ENCODE data around the gene CDC20. TPM values are rescaled to one million over a fixed set of nuclear protein-coding genes. Genes with fewer than 3 reads are reported as not detected.

CDC20 gene
- total RNA-seq, 5 donors from 2014 or later (not counting 1 experiment from before 2014, with no cell fraction given), result 0.88 to 2.8 (median 1.9) TPM

GRCh38 chr1:43386676-43387075 is 27.9 kb downstream of the CDC20 start:
- Histone ChIP-seq H3K36me3 (ENCODE audit: control insufficient read depth in 2 of 2, extremely low read depth in 1 of 2, insufficient read depth in 1 of 2, low read length in 1 of 2) (peaks cover 17 to 56% of the 10 kb centered on the region in 2 donors), H3K9me3 (no peaks in the 10 kb centered on the region), H3K4me1 (ENCODE audit: control insufficient read depth in 1 of 2, extremely low read depth in 1 of 2, insufficient read depth in 2 of 2, low read length in 2 of 2) (peaks cover 16% of the 10 kb centered on the region in 2 experiments), H3K27me3 (replicated peaks in 1 of 2; ENCODE audit: control insufficient read depth in 2 of 2, extremely low read depth in 1 of 2, insufficient read depth in 2 of 2, low read length in 1 of 2) (no peaks in the 10 kb centered on the region), H3K27ac (ENCODE audit: low read length) (no peak overlapping the region), H3K4me3 (ENCODE audit: control insufficient read depth in 1 of 2, extremely low read depth in 1 of 2, low read length in 1 of 2) (no peak overlapping the region)
- ATAC-seq (replicated peaks in 1 of 4), result no peak
- H3K36me3 Mint-ChIP-seq, result peaks cover 52% of the 10 kb centered on the region
- WGBS (ENCODE audit: insufficient coverage), result 95% methylated on average over 4 of the region's 6 CpGs
- no peaks in the 10 kb centered on the region for H3K9me3 Mint-ChIP-seq
- ChIA-PET CTCF (interaction anchor here in 1 of 2 donors (0.5 kb wide), 1 partner anchor 13 kb away, joined by 5 read pairs; no protein-coding TSS in a partner anchor), POLR2A (no interaction called here)
- no peak for DNase-seq
- H3K27me3 Mint-ChIP-seq, result no peaks in the 10 kb centered on the region
- no peak overlapping the region for H3K4me3 Mint-ChIP-seq
- peaks cover 42 to 53% (median 42%) of the 10 kb centered on the region in 3 donors for H3K4me1 Mint-ChIP-seq
- no peak overlapping the region for H3K27ac Mint-ChIP-seq

GRCh38 chr1:43387976-43388599 is 29.3 kb downstream of the CDC20 start:
- DNase-seq, result no peak
- Mint-ChIP-seq H3K4me3 (peak overlapping the region; percentile 100), H3K27me3 (no peaks in the 10 kb centered on the region), H3K27ac (peak overlapping the region; percentile 61 to 62), H3K4me1 (peaks cover 48 to 62% (median 50%) of the 10 kb centered on the region in 3 donors), H3K36me3 (peaks cover 43% of the 10 kb centered on the region), H3K9me3 (no peaks in the 10 kb centered on the region)
- POLR2A ChIA-PET, result interaction anchor here in 1 of 2 donors (1.5 kb wide), 1 partner anchor 30 kb away, joined by 5 read pairs; the partner anchor contains the start of gene CDC20
- ATAC-seq (replicated peaks in 1 of 4), result no peak
- Histone ChIP-seq H3K4me1 (ENCODE audit: control insufficient read depth in 1 of 2, extremely low read depth in 1 of 2, insufficient read depth in 2 of 2, low read length in 2 of 2) (peaks cover 16% of the 10 kb centered on the region in 2 experiments), H3K27ac (ENCODE audit: low read length) (no peak overlapping the region), H3K9me3 (no peaks in the 10 kb centered on the region), H3K4me3 (ENCODE audit: control insufficient read depth in 1 of 2, extremely low read depth in 1 of 2, low read length in 1 of 2) (no peak overlapping the region), H3K27me3 (replicated peaks in 1 of 2; ENCODE audit: control insufficient read depth in 2 of 2, extremely low read depth in 1 of 2, insufficient read depth in 2 of 2, low read length in 1 of 2) (no peaks in the 10 kb centered on the region), H3K36me3 (ENCODE audit: control insufficient read depth in 2 of 2, extremely low read depth in 1 of 2, insufficient read depth in 1 of 2, low read length in 1 of 2) (peaks cover 17 to 46% of the 10 kb centered on the region in 2 donors)
- CTCF ChIA-PET, result interaction anchor here in 1 of 2 donors (0.6 kb wide), 1 partner anchor 225 kb away, joined by 3 read pairs; no protein-coding TSS in a partner anchor
- WGBS (ENCODE audit: insufficient coverage), result 100% methylated on average over 2 of the region's 4 CpGs

- peaks cover 13 to 41% of the 10 kb centered on the region in 2 donors for H3K36me3 ChIP-seq (ENCODE audit: control insufficient read depth in 2 of 2, extremely low read depth in 1 of 2, insufficient read depth in 1 of 2, low read length in 1 of 2)
- Mint-ChIP-seq H3K4me1 (peaks cover 53 to 67% (median 56%) of the 10 kb centered on the region in 3 donors), H3K27ac (peak overlapping the region; percentile 62 to 64), H3K4me3 (peak overlapping the region; percentile 100), H3K27me3 (no peaks in the 10 kb centered on the region), H3K9me3 (no peaks in the 10 kb centered on the region), H3K36me3 (peaks cover 38% of the 10 kb centered on the region)
- ChIA-PET POLR2A (interaction anchor here in 1 of 2 donors (1.5 kb wide), 1 partner anchor 30 kb away, joined by 5 read pairs; the partner anchor contains the start of gene CDC20), CTCF (interaction anchor here in 1 of 2 donors (0.6 to 0.9 kb wide), 2 partner anchors 30 to 225 kb away, joined by 3 read pairs; no protein-coding TSS in a partner anchor)
- H3K27me3 ChIP-seq (replicated peaks in 1 of 2; ENCODE audit: control insufficient read depth in 2 of 2, extremely low read depth in 1 of 2, insufficient read depth in 2 of 2, low read length in 1 of 2), result no peaks in the 10 kb centered on the region
- 62% methylated on average over 3 of the region's 3 CpGs for WGBS (ENCODE audit: insufficient coverage)
- ATAC-seq (replicated peaks in 1 of 4), result no peak
- peaks cover 16% of the 10 kb centered on the region in 2 experiments for H3K4me1 ChIP-seq (ENCODE audit: control insufficient read depth in 1 of 2, extremely low read depth in 1 of 2, insufficient read depth in 2 of 2, low read length in 2 of 2)
- DNase-seq, result no peak
- H3K27ac ChIP-seq (ENCODE audit: low read length), result no peak overlapping the region
- H3K4me3 ChIP-seq (ENCODE audit: control insufficient read depth in 1 of 2, extremely low read depth in 1 of 2, low read length in 1 of 2), result peak overlapping the region in 1 of 2 donors; percentile 91
- H3K9me3 ChIP-seq, result no peaks in the 10 kb centered on the region
Measured at GRCh38 chr1:43388613-43389012, 29.8 kb downstream of the CDC20 start.

GRCh38 chr1:43389326-43390313 is 30.8 kb downstream of the CDC20 start, which contains the start of the genes MED8 and SZT2:
MED8 (minus strand) TSS chr1:43389800; CDS start chr1:43389764, 36 bp downstream.
SZT2 (plus strand) TSS chr1:43389899; CDS start chr1:43389969, 70 bp downstream.
- Mint-ChIP-seq H3K27me3 (no peaks in the 10 kb centered on the region), H3K4me3 (peak within 1 kb of the TSS; percentile 100), H3K27ac (peak within 1 kb of the TSS; percentile 100), H3K36me3 (peaks cover 32% of the 10 kb centered on the region), H3K4me1 (peaks cover 57 to 71% (median 59%) of the 10 kb centered on the region in 3 donors), H3K9me3 (no peaks in the 10 kb centered on the region)
- H3K9me3 ChIP-seq, result no peaks in the 10 kb centered on the region
- POLR2A ChIA-PET, result interaction anchor here in 1 of 2 donors (0.7 to 1.5 kb wide), 2 partner anchors 31 to 59 kb away, joined by 3 to 5 read pairs; partner anchors contain the start of gene CDC20
- ATAC-seq (replicated peaks in 1 of 4) (peak; percentile 95 to 99 (median 96)), DNase-seq (peak; percentile 83 to 95 (median 90))
- peak within 1 kb of the TSS; percentile 75 to 91 for H3K4me3 ChIP-seq (ENCODE audit: control insufficient read depth in 1 of 2, extremely low read depth in 1 of 2, low read length in 1 of 2)
- CTCF ChIA-PET, result interaction anchor here in 1 of 2 donors (0.7 to 2.1 kb wide), 4 partner anchors 25 to 34 kb away, joined by 3 to 6 read pairs (median 4); partner anchors contain the start of gene CDC20
- peaks cover 6 to 31% of the 10 kb centered on the region in 2 donors for H3K36me3 ChIP-seq (ENCODE audit: control insufficient read depth in 2 of 2, extremely low read depth in 1 of 2, insufficient read depth in 1 of 2, low read length in 1 of 2)
- H3K27ac ChIP-seq (ENCODE audit: low read length), result peak within 1 kb of the TSS; percentile 60
- under 1% methylated on average over 60 of the region's 65 CpGs for WGBS (ENCODE audit: insufficient coverage)
- H3K27me3 ChIP-seq (replicated peaks in 1 of 2; ENCODE audit: control insufficient read depth in 2 of 2, extremely low read depth in 1 of 2, insufficient read depth in 2 of 2, low read length in 1 of 2), result no peaks in the 10 kb centered on the region
- peaks cover 16% of the 10 kb centered on the region in 2 experiments for H3K4me1 ChIP-seq (ENCODE audit: control insufficient read depth in 1 of 2, extremely low read depth in 1 of 2, insufficient read depth in 2 of 2, low read length in 2 of 2)

- ATAC-seq (replicated peaks in 1 of 4) (no peak), DNase-seq (no peak)
- H3K27me3 ChIP-seq (replicated peaks in 1 of 2; ENCODE audit: control insufficient read depth in 2 of 2, extremely low read depth in 1 of 2, insufficient read depth in 2 of 2, low read length in 1 of 2), result no peaks in the 10 kb centered on the region
- no peaks in the 10 kb centered on the region for H3K27me3 Mint-ChIP-seq
- H3K4me1 ChIP-seq (ENCODE audit: control insufficient read depth in 1 of 2, extremely low read depth in 1 of 2, insufficient read depth in 2 of 2, low read length in 2 of 2), result peaks cover 16% of the 10 kb centered on the region in 2 experiments
- 53% methylated on average over 1 of the region's 3 CpGs for WGBS (ENCODE audit: insufficient coverage)
- peaks cover 59 to 64% (median 63%) of the 10 kb centered on the region in 3 donors for H3K4me1 Mint-ChIP-seq
- no peak overlapping the region for H3K4me3 Mint-ChIP-seq
- H3K9me3 Mint-ChIP-seq, result no peaks in the 10 kb centered on the region
- H3K36me3 ChIP-seq (ENCODE audit: control insufficient read depth in 2 of 2, extremely low read depth in 1 of 2, insufficient read depth in 1 of 2, low read length in 1 of 2), result peaks cover 9 to 12% of the 10 kb centered on the region in 2 donors
- H3K27ac Mint-ChIP-seq, result peak overlapping the region in 1 of 2 donors; percentile 1
- no peak overlapping the region for H3K4me3 ChIP-seq (ENCODE audit: control insufficient read depth in 1 of 2, extremely low read depth in 1 of 2, low read length in 1 of 2)
- no peaks in the 10 kb centered on the region for H3K9me3 ChIP-seq
- no peak overlapping the region for H3K27ac ChIP-seq (ENCODE audit: low read length)
- CTCF ChIA-PET, result interaction anchor here in 1 of 2 donors (0.7 kb wide), 1 partner anchor 442 kb away, joined by 4 read pairs; no protein-coding TSS in a partner anchor
- H3K36me3 Mint-ChIP-seq, result peaks cover 20% of the 10 kb centered on the region
- POLR2A ChIA-PET, result no interaction called here
Measured at GRCh38 chr1:43392702-43393101, 33.9 kb downstream of the CDC20 start.
